Activated CD4-positive, CD25-positive, alpha-beta regulatory T cell (primary cell): ENCODE results near the gene LPAR2.

ENCODE experiments used
- DNase-seq, 4 experiments: peaks; one replicate each; lab custom pipeline; 2025; lab: John Stamatoyannopoulos, UW

Gene LPAR2

DNA sequence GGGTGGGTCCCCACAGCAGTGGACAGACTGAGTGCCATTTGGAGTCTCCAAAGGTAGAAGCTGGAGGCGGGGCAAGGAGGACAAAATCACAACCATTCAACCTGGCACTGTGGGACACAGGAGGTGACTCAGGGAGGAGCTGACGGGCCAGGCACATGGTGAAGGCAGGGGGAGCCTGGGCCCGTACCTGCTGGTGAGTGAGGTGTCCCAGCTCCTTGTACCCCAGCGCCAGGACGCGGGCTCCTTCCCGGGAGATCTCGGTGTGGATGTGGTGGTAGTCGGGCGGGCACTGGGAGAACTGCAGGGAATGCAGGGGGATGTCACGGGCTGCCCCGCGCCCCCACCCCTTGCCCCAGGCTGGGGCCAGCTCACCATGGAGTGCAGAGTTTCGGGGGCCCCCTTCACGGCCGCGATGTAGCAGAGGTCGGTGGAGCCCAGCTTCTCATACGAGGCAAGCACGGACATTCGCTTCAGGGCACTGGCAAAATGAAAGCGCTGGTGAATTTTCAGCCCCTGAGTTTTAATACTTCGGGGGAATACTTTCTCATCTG, 25.7 kb upstream of the LPAR2 start:
- no peak for DNase-seq

DNA sequence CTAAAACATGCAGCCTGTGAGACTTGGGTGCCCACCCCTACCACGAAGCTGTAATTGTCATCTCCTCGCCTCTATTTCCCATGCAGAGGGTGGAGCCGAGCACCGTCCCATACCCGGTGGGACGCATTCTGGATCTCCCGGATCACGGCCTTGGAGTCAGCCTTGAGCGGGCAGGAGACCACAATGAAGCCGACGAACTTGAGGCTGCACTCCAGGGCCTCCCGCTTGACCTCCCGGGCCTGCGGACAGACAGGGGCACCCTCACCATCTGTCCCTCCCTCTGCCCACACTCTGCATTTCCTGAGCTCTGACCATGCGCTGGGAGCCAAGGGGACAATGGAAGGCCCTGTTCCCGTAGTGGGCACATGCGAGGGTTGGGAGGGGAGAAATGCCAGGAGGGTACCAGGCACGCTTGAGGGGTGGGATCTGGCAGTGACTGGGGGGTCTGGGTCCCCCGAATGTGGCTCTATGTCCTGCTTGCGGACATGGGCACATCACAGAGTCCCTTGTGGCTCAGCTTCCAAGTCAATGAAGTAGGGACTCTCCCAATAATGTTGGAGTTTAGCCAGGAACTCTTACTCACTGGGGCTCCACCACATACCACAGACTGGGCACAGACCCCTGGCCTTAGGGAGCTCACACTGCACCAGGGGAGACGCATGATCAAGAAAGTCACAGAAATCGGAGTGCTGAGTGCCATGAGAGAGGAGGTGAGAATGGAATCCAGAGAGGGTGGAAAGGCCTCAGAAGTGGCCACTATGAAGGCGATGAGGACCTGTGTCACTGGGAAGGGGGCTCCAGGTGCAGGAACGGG, 24.7 kb upstream of the LPAR2 start:
- no peak for DNase-seq

DNA sequence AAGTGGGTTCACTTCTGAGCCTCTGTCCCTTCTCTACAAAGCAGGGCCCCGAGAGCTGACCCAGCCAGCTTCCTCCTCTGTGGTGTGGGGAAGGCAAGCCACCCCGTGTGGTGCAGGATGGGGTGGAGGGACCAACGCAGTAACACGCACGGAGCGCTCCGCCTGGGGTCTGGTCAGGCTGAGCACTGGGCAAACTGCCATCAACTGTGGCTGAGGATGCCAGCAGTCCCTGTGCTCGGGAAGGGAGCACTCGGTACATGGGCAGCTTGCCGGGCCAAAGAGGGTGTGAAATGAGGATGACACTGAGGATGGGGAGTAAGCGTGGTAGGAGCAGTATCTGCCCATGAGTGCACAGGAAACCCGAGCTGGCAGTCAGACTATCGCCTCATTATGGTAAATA, 23.1 kb upstream of the LPAR2 start:
- no peak for DNase-seq

DNA sequence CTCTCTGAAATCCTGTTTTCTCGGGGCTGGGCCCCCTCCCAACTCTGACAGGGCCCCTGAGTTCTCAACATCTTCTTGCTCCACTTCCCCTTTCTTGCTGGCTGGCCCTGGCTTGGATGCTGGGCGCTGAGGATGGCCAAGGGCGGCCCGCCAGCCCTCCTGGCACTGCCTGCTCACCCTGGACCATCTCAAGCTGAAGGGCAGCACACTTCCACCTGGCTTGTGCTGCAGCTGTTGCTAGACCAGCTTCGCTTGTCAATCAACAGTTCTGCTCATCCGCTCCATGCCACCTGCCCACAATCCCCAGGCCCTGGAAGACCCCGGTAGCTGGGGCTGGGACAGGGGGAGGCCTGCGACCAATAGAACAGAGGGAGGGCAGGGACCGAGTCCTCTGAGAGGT, 22.3 kb upstream of the LPAR2 start:
- no peak for DNase-seq

DNA sequence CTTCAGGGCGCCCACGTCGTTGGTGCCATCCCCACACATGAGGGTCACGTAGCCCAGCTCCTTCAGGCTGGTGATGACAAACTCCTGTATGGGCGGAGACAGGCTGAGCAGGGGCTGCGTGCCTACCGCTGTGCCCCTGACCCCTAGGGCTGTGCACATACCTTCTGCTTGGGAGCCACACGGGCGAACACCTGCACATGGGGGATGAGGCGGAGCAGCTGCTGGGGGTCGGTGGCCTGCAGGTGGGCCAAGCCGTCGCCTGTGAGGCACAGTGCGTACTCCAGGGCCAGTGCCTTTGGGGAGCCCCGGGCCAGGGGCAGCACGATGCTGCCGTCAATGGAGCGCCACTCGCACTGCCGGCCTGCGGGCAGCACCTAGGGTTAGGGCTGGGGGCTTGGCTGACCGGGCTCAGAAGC, 21.6 kb upstream of the LPAR2 start:
- DNase-seq, result no peak

DNA sequence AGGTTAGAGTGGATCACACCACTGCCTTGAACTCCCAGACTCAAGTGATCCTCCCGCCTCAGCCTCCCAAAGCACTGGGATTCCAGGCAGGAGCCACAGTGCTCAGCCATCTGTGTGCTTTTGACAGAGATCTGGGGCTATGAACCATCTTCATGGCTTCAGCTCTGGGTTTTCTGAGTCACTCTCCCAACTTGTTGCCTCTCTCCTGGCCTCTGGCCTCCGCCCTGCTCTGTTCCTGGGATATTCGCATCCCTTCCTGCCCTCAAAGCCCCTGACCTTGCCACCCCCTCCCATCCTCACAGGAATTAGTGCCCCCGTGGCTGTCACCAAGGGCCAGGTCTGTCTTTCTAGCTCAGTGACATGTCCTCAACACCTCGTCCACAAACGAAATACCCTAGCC, 21.1 kb upstream of the LPAR2 start:
- DNase-seq, result no peak

DNA sequence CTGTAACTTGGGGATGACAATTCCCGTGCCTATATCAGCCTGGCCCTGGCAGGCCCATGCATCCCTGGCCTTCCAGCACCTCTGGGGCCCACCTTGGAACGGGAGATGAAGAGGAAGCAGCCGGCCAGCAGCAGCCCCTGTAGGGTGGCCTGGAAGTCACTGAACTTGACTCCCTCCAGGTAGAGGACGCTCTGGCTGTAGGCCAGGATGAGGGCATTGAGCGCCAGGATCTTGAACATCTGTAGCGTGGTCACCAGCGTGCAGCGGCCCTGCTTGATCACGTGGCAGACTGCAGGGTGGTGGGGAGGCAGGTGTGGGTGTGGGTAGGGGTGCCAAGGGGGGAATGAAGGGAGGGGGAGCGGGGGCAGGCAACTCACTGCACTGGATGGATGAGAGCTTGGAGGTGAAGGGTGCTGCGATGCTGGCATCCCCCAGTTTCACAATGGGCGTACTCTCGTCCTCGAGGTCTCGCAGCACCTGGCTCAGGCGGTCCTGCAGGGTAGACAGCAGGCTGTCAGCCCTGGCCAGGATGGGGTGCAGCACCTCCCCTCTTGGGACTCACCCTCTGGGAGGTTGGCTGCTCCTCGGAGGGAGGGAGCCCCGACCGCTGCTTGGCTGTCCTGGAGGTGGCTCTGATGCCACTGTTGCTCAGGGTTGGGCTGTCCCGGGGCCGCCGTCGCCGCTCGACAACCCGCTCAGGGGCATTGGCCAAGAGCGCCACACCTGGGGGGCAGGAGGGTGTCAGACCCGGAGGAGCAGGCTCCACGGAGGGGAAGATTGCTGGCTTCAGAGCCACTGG, 19.2 kb upstream of the LPAR2 start:
- DNase-seq, result no peak

DNA sequence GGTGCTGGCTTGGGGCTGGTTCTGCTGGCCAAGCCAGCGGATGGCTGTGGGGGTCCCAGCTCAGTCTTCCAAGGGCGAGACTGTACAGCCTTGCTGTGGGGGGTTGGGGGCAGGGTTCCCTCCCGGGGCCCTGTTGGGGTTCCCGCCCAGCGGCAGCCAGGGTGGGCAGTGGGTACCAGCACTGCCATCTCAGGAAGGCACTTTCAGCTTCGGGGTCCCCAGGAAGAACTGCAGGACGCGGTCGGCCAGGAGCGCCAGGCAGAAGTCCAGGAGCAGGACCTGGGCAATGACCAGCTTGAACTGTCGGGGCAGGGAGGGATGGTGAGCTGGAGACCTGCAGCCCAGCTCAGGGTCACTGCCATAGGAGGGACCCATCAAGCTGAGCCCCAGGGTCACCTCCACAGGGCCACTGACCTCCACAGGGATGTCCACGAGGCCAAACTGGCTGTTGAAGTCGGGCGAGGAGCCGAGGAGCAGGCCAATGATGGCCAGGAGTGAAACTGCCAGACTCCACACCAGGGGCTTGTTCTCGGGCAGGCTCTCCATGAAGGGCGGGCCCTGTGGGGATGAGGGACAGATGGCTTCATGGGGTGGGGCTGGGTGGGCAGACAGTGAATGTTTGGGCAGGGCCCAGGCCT, 17.3 kb upstream of the LPAR2 start:
- DNase-seq, result no peak

DNA sequence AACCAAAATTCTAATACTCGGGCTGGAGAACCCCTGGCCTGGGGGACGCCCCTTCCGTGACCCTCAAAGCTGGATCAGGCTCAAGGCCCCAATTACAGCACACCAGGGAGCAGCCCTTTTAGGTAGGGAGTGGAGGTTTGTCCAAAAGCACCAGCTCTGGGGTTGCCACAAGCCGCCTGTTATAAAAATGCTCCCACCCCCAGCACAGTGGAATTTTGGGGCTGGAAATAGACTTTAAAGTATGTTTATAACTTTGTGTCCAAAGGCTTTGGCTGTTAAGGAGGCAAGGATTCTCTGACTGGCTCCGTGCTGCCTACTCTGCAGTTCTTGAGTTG, 16.0 kb upstream of the LPAR2 start:
- DNase-seq, result no peak

DNA sequence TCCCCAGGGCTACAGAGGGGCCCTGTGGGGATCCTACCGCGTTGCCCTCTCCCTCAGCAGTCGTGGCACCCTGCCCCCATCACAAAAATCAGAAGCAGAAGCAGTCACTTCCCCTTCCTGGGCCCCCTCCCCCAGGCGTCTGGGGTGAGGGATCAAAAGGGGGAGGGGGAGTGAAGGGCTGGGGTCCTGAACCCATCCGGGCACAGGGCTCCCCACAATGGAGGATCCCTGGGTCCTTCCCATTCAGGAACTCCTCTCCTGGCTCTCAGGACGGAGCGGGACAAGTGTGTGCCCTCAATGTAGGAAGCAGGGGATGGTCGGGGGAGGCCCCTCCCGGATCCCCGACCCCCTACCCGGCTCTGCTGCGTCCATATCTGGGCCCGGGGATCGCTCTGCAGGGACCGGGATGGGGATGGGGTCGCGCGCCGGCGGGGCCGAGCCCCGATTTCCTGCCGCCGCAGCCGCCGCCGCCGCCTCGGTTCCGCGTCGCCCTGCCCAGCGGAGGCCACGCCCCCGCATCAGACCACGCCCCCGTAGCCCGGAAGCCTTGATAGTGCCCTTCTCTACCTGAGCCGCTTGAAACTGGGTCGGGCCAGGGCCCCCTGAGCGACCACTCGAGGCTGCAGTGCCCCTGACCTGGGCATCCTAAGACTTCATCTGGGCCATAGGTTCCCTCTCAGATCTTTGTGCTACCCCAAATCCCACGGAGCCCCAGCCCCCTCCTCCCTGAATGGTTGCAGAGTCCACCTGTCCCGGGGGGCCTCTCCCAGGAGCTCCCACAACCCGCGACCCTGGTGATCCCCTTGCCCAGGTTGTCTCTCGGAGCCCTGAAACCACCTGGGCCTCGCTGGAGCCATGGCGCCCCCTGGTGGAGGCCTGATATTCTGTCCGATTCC, 15.4 kb upstream of the LPAR2 start, which contains the start of gene GMIP:
TSS of gene GMIP (minus strand) at position 500 of the 896 bp plus-strand sequence. CDS start at position 372, 128 bp downstream.
- peak; percentile 74 to 87 (median 84) for DNase-seq

DNA sequence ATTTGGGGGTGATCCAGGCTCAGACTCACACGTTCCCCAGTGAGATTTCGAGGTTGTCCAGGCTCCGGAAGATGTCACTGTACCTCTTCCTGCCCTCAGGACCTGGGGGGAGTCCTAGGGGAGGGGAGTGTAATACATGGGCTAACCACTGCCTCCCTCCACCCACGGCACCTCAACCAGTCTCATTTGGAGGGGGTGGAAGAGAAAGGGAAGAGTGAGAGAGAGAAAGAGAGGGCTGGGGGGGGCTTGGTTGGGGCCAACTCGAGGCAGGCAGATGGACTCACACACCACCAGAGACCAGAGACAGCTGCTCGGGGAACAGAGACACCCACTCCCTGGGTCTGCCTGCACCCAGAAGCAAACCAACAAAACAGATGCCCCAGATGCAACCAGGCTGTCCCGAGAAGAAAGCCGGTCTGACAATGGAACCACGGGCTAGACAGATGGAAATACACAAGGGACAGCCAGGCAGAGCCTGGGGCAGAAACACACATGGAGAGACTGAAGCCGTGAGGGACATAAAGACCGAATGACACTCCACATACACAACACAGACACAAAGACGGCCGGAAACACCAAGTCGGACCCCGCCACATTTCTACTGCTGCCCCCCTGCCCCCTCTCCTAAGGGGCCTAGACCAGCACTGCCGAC, 14.6 kb upstream of the LPAR2 start:
- DNase-seq, result no peak

DNA sequence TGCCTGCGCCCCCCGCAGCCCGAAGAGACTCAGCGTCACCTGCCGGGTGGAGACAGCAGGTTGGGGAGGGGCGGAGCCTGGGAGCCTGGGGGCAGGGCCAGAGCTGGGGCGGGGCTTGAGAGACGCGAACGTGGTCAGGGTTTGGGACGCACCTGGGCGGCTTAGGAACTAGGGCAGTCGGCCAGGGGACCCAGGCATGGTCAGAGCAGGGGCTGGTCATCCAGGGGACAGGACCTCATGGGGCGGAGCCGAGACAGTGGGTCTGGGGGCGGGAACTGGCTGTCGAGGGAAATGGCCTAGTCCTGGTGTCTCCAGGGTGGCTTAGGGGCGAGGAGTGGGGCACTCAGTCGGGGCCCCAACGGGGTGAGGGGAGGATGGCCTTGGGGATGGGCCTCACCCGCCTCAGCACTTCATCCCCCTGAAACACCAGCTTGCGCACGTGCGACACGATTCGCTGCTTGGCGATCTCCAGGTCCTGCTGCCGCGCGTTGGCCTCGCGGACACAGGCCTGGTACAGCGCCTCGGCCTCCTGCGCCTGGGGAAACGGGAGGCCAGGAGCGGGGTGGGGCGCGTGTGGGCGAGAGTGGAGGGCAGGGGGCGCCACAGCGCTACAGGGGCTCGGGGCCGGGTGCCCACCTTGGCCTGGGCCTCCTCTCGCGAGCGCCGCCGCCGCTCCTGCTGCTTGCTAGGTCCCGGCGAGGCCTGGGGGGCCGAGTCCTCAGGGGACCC, 9.7 kb upstream of the LPAR2 start:
- no peak for DNase-seq

DNA sequence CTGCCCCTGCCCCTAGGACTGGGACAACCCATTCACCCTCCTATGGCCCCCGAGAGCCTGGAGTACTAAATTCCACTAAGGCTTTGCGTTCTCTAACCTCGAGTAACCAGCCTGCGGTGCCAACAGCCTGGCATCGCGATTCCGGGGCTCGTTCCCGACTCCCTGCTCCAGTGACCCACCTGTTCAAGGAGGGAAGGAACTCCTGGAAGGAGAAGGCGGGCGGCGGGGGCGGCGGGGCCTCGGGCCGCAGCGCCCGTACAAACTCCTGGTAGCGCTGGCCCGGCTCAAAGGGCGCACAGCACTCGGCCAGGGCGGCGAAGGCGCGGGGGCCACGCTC, 9.1 kb upstream of the LPAR2 start:
- no peak for DNase-seq

DNA sequence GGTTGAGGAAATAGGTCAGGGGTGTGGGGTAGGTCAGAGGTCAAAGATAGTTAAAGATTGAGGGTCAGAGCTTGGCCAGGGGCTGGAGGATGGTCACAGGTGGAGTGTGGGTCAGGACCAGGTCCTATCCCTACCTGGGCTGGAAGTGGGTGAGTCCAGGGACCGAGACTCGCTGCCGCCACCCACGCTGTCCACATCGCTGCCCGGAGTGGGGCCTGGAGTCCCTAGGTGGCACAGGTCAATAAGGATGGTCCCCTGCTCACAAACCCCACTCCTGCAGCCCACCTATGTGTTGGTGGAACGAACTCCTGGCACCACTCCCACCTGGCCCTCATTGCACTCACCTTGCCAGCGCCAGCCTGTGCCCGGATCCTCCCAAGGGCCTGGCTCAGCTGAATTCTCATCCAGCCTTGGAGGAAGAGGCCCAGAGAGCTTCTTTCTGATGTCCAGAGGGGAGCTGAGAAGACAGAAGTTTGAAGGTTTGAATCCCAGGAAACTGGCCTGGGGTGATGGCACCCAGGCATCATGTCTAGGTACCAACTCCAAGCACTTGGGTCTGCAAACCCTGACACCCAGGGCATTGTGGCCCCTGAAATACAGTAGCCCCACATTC, 8.7 kb upstream of the LPAR2 start:
- no peak for DNase-seq

DNA sequence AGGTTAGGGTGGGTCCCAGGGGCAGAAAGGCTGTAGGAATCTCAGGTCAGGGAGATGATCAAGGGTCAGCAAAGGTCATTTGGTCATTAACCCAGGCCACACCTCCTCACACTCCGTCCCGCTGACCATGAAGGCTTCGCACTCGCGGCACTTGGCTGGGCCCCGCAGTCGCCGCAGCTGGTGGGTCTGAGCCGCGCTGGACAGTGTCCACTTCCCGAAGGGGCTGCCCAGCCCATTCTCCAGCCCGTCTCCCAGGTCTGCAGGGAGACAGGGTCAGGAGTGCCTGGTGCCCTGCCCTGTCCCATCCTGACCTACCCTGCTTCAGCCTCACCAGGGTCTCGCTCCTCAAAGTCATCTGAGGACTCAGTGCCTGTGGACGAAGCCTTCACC, 7.3 kb upstream of the LPAR2 start:
- no peak for DNase-seq

DNA sequence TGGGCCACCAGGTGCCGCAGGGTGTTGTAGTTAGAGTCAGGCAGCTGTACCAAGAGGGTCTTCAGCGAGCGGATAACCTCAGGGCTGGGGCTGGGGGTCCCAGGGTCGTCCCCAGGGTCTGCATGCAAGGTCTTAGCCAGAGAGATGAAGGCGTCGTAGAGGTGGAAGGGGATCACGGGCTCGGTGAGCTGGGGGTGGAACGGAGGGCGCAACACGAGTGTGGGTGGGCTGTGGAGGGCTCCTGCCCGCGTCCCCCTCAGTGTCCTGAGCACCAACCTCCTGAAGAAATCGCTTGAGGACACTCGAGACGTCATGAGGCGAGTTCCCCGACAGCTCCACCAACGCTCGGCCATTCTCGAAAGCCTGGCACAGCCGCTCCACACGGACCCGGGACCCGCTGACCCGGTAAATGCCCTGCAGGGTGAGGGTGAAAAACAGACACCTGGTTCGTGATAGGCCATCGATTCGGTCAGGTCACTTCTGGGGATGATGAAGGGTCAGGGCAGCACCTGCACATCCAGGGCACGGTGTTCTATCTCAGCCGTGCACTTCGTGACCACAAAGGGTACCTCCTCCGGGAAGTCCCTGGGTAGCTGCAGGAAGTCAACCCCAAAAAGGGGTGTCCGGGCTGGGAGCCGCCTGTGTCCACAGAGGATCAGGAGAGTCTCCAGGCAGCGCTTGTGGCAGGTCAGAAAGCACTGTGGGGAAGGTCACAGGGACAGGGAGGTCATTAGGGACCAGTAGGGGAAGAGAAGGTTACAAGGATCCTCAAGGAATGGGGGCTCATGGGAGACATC, 6.7 kb upstream of the LPAR2 start:
- DNase-seq, result no peak

DNA sequence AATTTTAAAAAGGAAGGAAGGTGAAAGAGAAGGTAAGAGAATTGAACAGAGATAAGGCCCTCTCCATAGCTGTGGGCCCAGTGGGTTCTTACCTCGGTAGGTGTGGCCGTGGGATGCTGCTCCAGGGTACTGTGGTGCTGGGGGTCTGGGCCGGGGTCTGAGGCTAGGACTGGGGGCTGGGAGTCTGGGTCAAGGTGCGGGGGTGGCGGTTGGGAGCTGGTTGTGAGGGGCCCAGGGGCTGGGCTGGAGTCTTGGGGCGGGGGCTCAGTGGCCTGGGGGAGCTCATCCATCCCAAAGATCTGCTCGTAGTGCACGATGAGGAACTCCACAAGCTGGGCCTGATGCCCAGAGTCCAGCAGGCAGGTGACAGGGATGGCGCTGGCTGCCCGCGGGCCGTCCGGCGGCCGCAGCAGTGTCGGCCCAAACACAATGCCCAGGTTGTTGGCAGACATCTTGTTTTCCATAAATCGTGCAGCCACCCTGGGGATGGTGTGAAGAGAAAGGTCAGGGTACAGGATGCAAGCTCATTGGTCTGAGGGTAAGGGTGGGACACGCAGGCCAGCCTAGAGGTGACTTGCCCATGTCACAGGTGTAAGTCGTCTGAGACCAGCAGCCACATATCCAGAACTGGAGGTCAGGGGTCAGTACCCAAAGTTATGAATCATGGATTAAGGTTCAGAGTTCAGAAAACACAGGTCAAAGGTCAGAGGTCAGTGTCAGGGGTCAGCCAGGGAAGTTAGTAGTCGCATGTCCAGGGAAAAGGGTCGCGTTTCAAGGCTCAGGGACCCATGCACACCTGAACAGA, 5.9 kb upstream of the LPAR2 start:
- no peak for DNase-seq

DNA sequence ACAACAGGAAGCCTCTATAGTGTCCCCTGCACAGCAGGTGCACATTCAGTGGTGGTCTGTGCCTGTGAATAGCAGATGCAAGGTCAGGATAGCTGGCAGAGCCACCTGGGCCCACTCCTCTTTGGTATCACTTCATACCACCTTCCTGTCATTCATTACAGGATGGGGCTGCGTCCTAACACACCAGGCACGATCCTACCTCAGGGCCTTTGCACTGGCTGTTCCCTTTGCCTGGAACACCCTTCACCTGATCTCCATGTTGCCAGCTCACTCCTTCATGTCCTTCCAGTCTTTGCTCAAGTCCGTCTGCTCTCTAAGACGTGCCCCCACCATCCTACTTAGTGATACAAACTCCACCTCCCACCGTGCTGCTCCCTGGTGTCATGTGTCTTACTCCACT, 4.6 kb upstream of the LPAR2 start:
- no peak for DNase-seq
